ENCODE measurements around the gene FLAD1. TPM values are rescaled to one million over a fixed set of nuclear protein-coding genes. Genes with fewer than 3 reads are reported as not detected.

FLAD1 gene
- total RNA-seq, 4 donors from 2014 or later, result 21.5 to 30.9 (median 29.5) TPM

DNA sequence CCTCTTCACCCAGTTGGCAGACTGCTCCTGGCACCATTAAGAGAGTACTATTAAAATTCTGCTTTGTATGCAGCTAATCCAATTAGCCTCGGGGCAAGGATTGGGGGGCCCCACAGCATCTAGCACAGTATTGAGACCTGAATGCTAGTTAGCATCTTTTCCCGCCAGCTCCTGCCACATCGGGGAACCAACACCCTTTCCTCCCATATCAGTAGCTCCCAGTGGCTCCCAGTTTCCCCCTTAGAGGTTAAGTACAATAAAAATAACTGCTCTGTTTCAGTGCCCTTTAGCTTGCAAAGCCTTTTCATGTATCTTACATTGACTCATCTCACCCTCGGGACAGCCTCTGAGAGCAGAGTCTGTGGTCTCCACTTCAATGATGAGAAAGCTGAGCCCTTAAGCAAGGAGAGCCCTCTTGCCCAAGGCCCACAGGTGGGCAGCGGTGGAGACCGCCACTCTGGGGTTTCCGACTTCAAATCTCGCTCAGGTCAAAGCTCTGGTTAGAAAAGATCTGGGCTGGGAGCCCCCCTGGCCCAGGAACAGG is 42.4 kb upstream of the FLAD1 start:
- intact Hi-C loops (cut with DNase I), result no loop called here
- no peak overlapping the region for H3K4me3 ChIP-seq
- H3K27me3 ChIP-seq, result no peaks in the 10 kb centered on the region
- peaks cover 64 to 85% (median 67%) of the 10 kb centered on the region in 3 donors for H3K4me1 ChIP-seq
- peak overlapping the region; percentile 13 to 98 (median 89) for H3K27ac ChIP-seq
- TF ChIP-seq, protein P1, sequence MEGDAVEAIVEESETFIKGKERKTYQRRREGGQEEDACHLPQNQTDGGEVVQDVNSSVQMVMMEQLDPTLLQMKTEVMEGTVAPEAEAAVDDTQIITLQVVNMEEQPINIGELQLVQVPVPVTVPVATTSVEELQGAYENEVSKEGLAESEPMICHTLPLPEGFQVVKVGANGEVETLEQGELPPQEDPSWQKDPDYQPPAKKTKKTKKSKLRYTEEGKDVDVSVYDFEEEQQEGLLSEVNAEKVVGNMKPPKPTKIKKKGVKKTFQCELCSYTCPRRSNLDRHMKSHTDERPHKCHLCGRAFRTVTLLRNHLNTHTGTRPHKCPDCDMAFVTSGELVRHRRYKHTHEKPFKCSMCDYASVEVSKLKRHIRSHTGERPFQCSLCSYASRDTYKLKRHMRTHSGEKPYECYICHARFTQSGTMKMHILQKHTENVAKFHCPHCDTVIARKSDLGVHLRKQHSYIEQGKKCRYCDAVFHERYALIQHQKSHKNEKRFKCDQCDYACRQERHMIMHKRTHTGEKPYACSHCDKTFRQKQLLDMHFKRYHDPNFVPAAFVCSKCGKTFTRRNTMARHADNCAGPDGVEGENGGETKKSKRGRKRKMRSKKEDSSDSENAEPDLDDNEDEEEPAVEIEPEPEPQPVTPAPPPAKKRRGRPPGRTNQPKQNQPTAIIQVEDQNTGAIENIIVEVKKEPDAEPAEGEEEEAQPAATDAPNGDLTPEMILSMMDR (IDR thresholded peaks at IDR 0.05), result no peak
- no peak for TF ChIP-seq POLR2A (IDR thresholded peaks at IDR 0.05)
- H3K9me3 ChIP-seq, result no peaks in the 10 kb centered on the region
- H3K36me3 ChIP-seq, result peaks cover 0 to 15% (median 6%) of the 10 kb centered on the region in 3 donors
- 24 to 54% methylated on average over 4 to 6 of the region's 8 CpGs for WGBS, 2 donors
- no peak for DNase-seq

DNA sequence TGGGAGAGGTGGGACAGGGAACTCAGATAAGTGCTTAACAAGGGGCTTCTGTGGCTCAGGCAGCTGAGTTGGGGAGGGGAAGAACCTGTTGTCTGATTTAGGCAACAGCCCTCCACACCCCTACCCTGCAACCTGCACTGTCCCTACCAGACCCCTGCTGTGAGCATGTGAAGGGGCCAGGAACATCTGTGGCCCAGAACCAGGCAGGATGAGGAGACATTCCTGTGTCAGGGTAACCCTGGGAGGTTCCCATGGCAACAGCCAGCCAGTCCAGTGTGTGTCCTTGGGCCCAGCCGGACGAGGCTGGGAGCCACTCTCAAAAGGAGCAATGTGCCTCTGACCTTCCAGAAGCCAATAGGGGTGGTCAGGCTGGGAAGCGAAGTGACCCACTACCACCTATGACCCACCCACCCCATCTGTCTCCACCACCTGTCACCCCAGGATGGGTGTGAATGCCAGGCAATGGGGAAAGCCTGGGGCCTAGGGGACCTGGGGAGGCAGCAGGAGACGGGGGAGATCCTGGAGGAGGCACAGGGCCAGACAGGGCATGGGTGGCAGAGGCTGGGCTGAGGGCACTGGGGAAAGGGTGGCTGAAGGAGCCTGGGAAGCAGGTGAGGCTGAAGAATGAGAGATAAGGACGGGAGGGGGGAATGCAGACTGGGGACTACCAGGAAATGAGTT is 41.7 kb upstream of the FLAD1 start:
- no peak for DNase-seq
- peaks cover 60 to 78% (median 64%) of the 10 kb centered on the region in 3 donors for H3K4me1 ChIP-seq
- H3K36me3 ChIP-seq, result peaks cover 0 to 23% (median 6%) of the 10 kb centered on the region in 3 donors
- no peak overlapping the region for H3K4me3 ChIP-seq
- H3K27ac ChIP-seq, result peak overlapping the region; percentile 56 to 98 (median 89)
- 44 to 74% methylated on average over 2 to 4 of the region's 5 CpGs for WGBS, 2 donors
- intact Hi-C loops (cut with DNase I), result no loop called here
- H3K27me3 ChIP-seq, result no peaks in the 10 kb centered on the region
- H3K9me3 ChIP-seq, result no peaks in the 10 kb centered on the region
- TF ChIP-seq POLR2A (IDR thresholded peaks at IDR 0.05), result no peak
- TF ChIP-seq, protein P1 (IDR thresholded peaks at IDR 0.05), result no peak

DNA sequence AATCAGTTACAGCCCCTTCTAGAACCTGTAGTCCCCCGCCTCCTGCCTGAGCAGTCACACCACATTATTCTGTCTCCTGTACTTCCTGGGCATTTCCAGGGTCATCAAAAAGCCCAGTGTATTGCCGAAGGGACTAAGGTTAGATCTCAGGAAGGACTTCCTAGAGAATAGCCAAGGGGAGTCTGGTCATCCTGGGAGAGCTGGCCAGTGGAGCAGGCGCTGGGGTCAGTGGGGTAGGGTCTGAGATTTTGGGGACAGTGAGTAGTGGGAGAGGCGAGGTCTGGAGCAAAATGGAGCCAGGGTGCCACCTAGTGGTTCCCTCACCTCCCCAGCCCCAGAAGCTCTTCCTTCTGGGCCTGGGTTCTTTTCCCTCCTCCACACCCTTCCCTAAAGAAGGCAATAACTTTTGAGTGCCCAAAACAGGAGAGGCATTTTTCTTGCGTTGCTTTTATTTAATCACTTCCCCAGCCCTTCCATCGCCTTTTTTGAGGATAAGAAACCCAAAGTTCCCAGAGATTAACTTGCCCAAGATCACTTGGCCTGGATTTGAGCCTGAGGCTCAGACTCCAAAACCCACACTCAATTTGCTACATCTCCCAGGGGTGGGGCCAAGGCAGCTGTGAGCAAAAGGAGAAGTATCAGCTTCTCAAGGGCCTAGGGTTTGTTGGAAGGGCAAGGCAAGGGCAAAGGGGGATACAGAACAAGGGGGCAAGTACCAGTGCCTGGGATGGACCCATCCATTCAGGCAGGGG is 39.3 kb upstream of the FLAD1 start:
- intact Hi-C loops (cut with DNase I), result no loop called here
- 33 to 60% methylated on average over 1 to 3 of the region's 6 CpGs for WGBS, 2 donors
- H3K4me1 ChIP-seq, result peaks cover 48 to 64% (median 51%) of the 10 kb centered on the region in 3 donors
- H3K27me3 ChIP-seq, result no peaks in the 10 kb centered on the region
- H3K36me3 ChIP-seq, result peaks cover 3 to 42% (median 11%) of the 10 kb centered on the region in 3 donors
- H3K27ac ChIP-seq, result peak overlapping the region in 3 of 4 donors; percentile 56 to 98 (median 97)
- no peak for TF ChIP-seq POLR2A (IDR thresholded peaks at IDR 0.05)
- TF ChIP-seq, protein P1 (IDR thresholded peaks at IDR 0.05), result peak; percentile 53 to 82 (median 72)
- DNase-seq, result no peak
- H3K9me3 ChIP-seq, result no peaks in the 10 kb centered on the region
- no peak overlapping the region for H3K4me3 ChIP-seq

DNA sequence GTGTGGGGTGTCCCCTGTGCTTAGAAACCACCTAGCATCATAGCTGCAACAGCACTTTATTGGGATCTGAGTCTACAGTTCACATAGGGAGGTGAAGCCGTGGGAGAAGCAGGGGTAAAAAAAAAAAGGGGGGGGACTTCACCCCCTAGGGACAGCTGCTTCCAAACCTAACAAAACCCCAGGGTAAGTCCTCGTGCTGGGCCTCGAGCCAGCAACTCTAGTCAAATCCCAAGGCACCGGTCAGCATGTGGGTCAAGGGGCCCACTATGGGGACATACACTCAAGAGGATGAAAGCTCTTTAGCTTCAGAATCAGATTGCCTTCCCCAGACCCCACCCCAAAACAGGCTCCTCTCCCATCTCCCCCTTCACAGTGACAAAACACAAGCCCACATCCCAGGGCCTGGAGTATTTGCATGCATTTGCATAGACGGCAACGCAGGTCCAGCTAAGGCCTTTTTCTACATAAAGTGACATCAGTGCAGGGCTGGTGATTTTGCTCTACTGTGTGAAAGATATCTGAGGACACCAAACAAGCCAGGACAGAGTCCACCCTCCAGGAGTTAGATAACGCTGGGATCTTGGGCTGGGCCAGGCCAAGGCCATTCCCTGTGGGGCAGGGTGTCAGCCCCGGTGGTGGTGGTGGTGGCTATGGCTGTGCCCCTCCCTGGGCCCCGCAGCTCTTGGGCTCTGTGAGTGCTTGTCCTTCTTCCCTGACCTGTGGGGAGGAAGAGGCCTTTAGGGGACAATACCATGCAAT is 38.6 kb upstream of the FLAD1 start:
- Histone ChIP-seq H3K4me3 (no peak overlapping the region), H3K27me3 (no peaks in the 10 kb centered on the region), H3K4me1 (peaks cover 46 to 57% (median 49%) of the 10 kb centered on the region in 3 donors), H3K36me3 (peaks cover 3 to 42% (median 11%) of the 10 kb centered on the region in 3 donors), H3K9me3 (no peaks in the 10 kb centered on the region), H3K27ac (peak overlapping the region in 3 of 4 donors; percentile 56 to 98 (median 97))
- 49 to 58% methylated on average over 4 to 6 of the region's 9 CpGs for WGBS, 2 donors
- no peak for DNase-seq
- TF ChIP-seq, protein P1 (IDR thresholded peaks at IDR 0.05), result no peak
- no peak for TF ChIP-seq POLR2A (IDR thresholded peaks at IDR 0.05)
- intact Hi-C loops (cut with DNase I), result no loop called here
